IMR-90 (cell line): Measurements from ENCODE around the gene CD44. TPM values are rescaled to one million over a fixed set of nuclear protein-coding genes. Genes with fewer than 3 reads are reported as not detected.

Source experiments
- ATAC-seq: fragments of 200-7000 bp; cut with Tn5 transposase; 2 replicates; pipeline ENCODE4 v1.9.1; 2020; ENCODE audit warnings: low read depth, mild to moderate bottlenecking, moderate library complexity
- BruUV-seq: library from RNA; stranded (reverse); fragments of 400-500 nt; replicated peaks from 2 replicates; lab custom pipeline; 2021; lab: Mats Ljungman, UMichigan
- CTCF ChIA-PET: fragments of 300-600 bp; formaldehyde crosslinking; extraction: SDS; loops from one replicate; lab custom pipeline; 2021; ENCODE audit warnings: antibody characterized with exemption; lab: Yijun Ruan, JAX
- POLR2A ChIA-PET: fragments of 300-600 bp; sonication (Branson Sonifier 250); formaldehyde crosslinking; loops from one replicate; lab custom pipeline; 2022; ENCODE audit warnings: antibody characterized with exemption; ENCODE audit not compliant: unreplicated experiment; lab: Charles Lee
- DNase-seq: peaks from one replicate; pipeline ENCODE4 v3.0.0; 2013
- H2AFZ ChIP-seq: replicated peaks from 2 replicates; pipeline ENCODE3; 2013; ENCODE audit warnings: low read length, mild to moderate bottlenecking; ENCODE audit not compliant: poor library complexity
- H2AK5ac ChIP-seq: 2 replicates; pipeline ENCODE4 v1.6.1; 2013; ENCODE audit warnings: low read depth, low read length, inconsistent platforms
- H2AK9ac ChIP-seq: replicated peaks from 2 replicates; pipeline ENCODE3; 2013; ENCODE audit warnings: mild to moderate bottlenecking, low read depth, low read length, moderate library complexity; ENCODE audit not compliant: poor library complexity
- H2BK120ac ChIP-seq: 2 replicates; pipeline ENCODE4 v1.6.1; 2013; ENCODE audit warnings: low read depth, low read length, inconsistent platforms
- H2BK15ac ChIP-seq: 3 replicates; pipeline ENCODE4 v1.6.1; 2013; ENCODE audit warnings: low read depth, low read length, inconsistent platforms
- H2BK20ac ChIP-seq: 2 replicates; pipeline ENCODE4 v1.6.1; 2013; ENCODE audit warnings: low read depth, mild to moderate bottlenecking, inconsistent platforms, low read length, moderate library complexity
- H2BK5ac ChIP-seq: 2 replicates; pipeline ENCODE4 v1.6.1; 2013; ENCODE audit warnings: mild to moderate bottlenecking, low read depth, low read length, inconsistent platforms; ENCODE audit not compliant: poor library complexity, severe bottlenecking
- H3K14ac ChIP-seq: replicated peaks from 2 replicates; pipeline ENCODE4 v1.6.1; 2013; ENCODE audit warnings: low read depth, low read length, inconsistent platforms
- H3K18ac ChIP-seq: 2 replicates; pipeline ENCODE4 v1.6.1; 2013; ENCODE audit warnings: low read depth, low read length, control low read depth
- H3K23ac ChIP-seq: 2 replicates; pipeline ENCODE4 v1.6.1; 2013; ENCODE audit warnings: low read depth, low read length, inconsistent platforms
- H3K27ac ChIP-seq: 2 replicates; pipeline ENCODE4 v1.5.1; 2013; ENCODE audit warnings: mild to moderate bottlenecking, control low read depth, low read length; ENCODE audit not compliant: insufficient read depth
- H3K27me3 ChIP-seq: 2 replicates; pipeline ENCODE4 v1.6.1; 2013; ENCODE audit warnings: low read length; ENCODE audit not compliant: control insufficient read depth, insufficient read depth
- H3K36me3 ChIP-seq: 2 replicates; pipeline ENCODE4 v1.6.1; 2013; ENCODE audit warnings: low read length, mixed read lengths; ENCODE audit not compliant: control insufficient read depth, insufficient read depth
- H3K4ac ChIP-seq: 2 replicates; pipeline ENCODE4 v1.6.1; 2013; ENCODE audit warnings: low read depth, low read length, inconsistent platforms
- H3K4me1 ChIP-seq: 2 replicates; pipeline ENCODE4 v1.6.1; 2013; ENCODE audit warnings: low read length, mixed read lengths; ENCODE audit not compliant: control insufficient read depth, insufficient read depth
- H3K4me2 ChIP-seq: 2 replicates; pipeline ENCODE4 v1.6.1; 2013; ENCODE audit warnings: low read depth, mild to moderate bottlenecking, control low read depth, low read length, moderate library complexity
- H3K4me3 ChIP-seq: 2 replicates; pipeline ENCODE4 v1.5.1; 2013; ENCODE audit warnings: low read depth, mild to moderate bottlenecking, control low read depth, low read length, moderate library complexity; ENCODE audit not compliant: insufficient read depth
- H3K56ac ChIP-seq: 2 replicates; pipeline ENCODE4 v1.6.1; 2013; ENCODE audit warnings: low read length, inconsistent platforms; ENCODE audit not compliant: insufficient read depth; ENCODE audit errors: extremely low read depth
- H3K79me1 ChIP-seq, 2 experiments: 2 replicates each; pipeline ENCODE4 v1.6.1; 2013; ENCODE audit warnings: low read length in 2 of 2, inconsistent platforms in 1 of 2, low read depth in 1 of 2
- H3K9ac ChIP-seq: 2 replicates; pipeline ENCODE4 v1.6.1; 2013; ENCODE audit warnings: low read depth, low read length, control low read depth
- H3K9me1 ChIP-seq: 2 replicates; pipeline ENCODE4 v1.6.1; 2013; ENCODE audit warnings: low read length, inconsistent platforms; ENCODE audit not compliant: insufficient read depth
- H3K9me3 ChIP-seq: 2 replicates; pipeline ENCODE4 v1.6.1; 2013; ENCODE audit warnings: low read length; ENCODE audit not compliant: control insufficient read depth, insufficient read depth
- H4K20me1 ChIP-seq: 2 replicates; pipeline ENCODE4 v1.6.1; 2013; ENCODE audit warnings: low read length, inconsistent platforms; ENCODE audit not compliant: insufficient read depth
- H4K5ac ChIP-seq: 2 replicates; pipeline ENCODE4 v1.6.1; 2013; ENCODE audit warnings: mild to moderate bottlenecking, low read depth, low read length, control low read depth
- H4K8ac ChIP-seq, 2 experiments: 2 replicates each; pipeline ENCODE4 v1.6.1; 2013; ENCODE audit warnings: low read depth in 2 of 2, low read length in 2 of 2, control low read depth in 1 of 2, inconsistent platforms in 1 of 2
- H4K91ac ChIP-seq: 2 replicates; pipeline ENCODE4 v1.6.1; 2013; ENCODE audit warnings: low read depth, low read length, inconsistent platforms; ENCODE audit not compliant: insufficient read depth
- BHLHE40 ChIP-seq: fragments of 150-350 bp; IDR thresholded peaks from 2 replicates; pipeline ENCODE4 v1.6.1; 2016; ENCODE audit warnings: mild to moderate bottlenecking, low read depth, low read length
- CEBPB ChIP-seq: IDR thresholded peaks from 2 replicates; pipeline ENCODE4 v1.6.1; 2012; ENCODE audit warnings: low read depth, low read length, improper control_type of control experiment
- CHD1 ChIP-seq: IDR thresholded peaks from 2 replicates; pipeline ENCODE4 v1.6.1; 2012; ENCODE audit warnings: low read depth, low read length, improper control_type of control experiment
- FOS ChIP-seq: fragments of 150-350 bp; IDR thresholded peaks from 2 replicates; pipeline ENCODE4 v1.6.1; 2016; ENCODE audit warnings: low read depth, low read length
- MAFK ChIP-seq: IDR thresholded peaks from 2 replicates; pipeline ENCODE4 v1.6.1; 2012; ENCODE audit warnings: low read depth, low read length, improper control_type of control experiment
- MAZ ChIP-seq: IDR thresholded peaks from 2 replicates; pipeline ENCODE4 v1.6.1; 2012; ENCODE audit warnings: low read depth, mild to moderate bottlenecking, low read length, improper control_type of control experiment, moderate library complexity, borderline replicate concordance
- MXI1 ChIP-seq: IDR thresholded peaks from 2 replicates; pipeline ENCODE4 v1.6.1; 2012; ENCODE audit warnings: low read depth, mild to moderate bottlenecking, low read length, moderate library complexity, borderline replicate concordance
- NFE2L2 ChIP-seq: fragments of 150-350 bp; IDR thresholded peaks from 2 replicates; pipeline ENCODE4 v1.6.1; 2016; ENCODE audit warnings: low read depth, mild to moderate bottlenecking, low read length
- POLR2A ChIP-seq: IDR thresholded peaks from 2 replicates; pipeline ENCODE4 v1.6.1; 2012; ENCODE audit warnings: mild to moderate bottlenecking, low read depth, low read length
- RAD21 ChIP-seq: IDR thresholded peaks from 2 replicates; pipeline ENCODE4 v1.6.1; 2012; ENCODE audit warnings: low read length, improper control_type of control experiment
- RCOR1 ChIP-seq: IDR thresholded peaks from 2 replicates; pipeline ENCODE4 v1.6.1; 2012; ENCODE audit warnings: mild to moderate bottlenecking, low read length, improper control_type of control experiment; ENCODE audit not compliant: insufficient replicate concordance
- RFX5 ChIP-seq: IDR thresholded peaks from 2 replicates; pipeline ENCODE4 v1.8.0; 2012; ENCODE audit warnings: low read depth, mild to moderate bottlenecking, low read length, moderate library complexity
- SMC3 ChIP-seq: fragments of 150-350 bp; IDR thresholded peaks from 2 replicates; pipeline ENCODE4 v1.6.1; 2016; ENCODE audit warnings: low read depth, mild to moderate bottlenecking, antibody characterized with exemption, low read length, moderate library complexity
- WGBS, 2 experiments: methylation state at CpG; one replicate each; pipeline versions ENCODE4 v1.1.5 to v1.1.7; 2013; ENCODE audit warnings: missing lambda C conversion rate in 2 of 2; ENCODE audit not compliant: insufficient read length in 1 of 2; ENCODE audit errors: extremely low coverage in 2 of 2; 5-methylcytosine and 5-hydroxymethylcytosine counted together
- dilution Hi-C: fragments of 300-500 bp; cut with HindIII; formaldehyde crosslinking; loops from one replicate; pipeline ENCODE4 v1.14.3; 2018; ENCODE audit warnings: low sequenced_read_pairs; ENCODE audit not compliant: unreplicated experiment
- in situ Hi-C: fragments of 300-500 bp; cut with MboI; formaldehyde crosslinking; loops from 3 replicates; pipeline ENCODE4 v1.14.3; 2019; ENCODE audit warnings: low sequenced_read_pairs, inconsistent platforms, mixed read lengths
- intact Hi-C: fragments of 100-400 bp; cut with micrococcal nuclease; formaldehyde crosslinking; loops from 2 replicates; pipeline ENCODE4 v1.10.0; 2022
- polyA plus RNA-seq, 3 experiments: library from polyadenylated mRNA; depleted of rRNA; stranded (reverse); fragments of >200 nt; gene quantifications; 2 replicates each; pipeline ENCODE4 v1.2.3, GENCODE V29; 2012; ENCODE audit warnings: low replicate concordance in 1 of 3
- total RNA-seq: library from RNA; depleted of rRNA; stranded (reverse); fragments of >200 nt; gene quantifications from 2 replicates; pipeline ENCODE4 v1.2.3, GENCODE V29; 2012
- TF ChIP-seq, protein P1 (sequence below): fragments of 150-350 bp; IDR thresholded peaks from 2 replicates; pipeline ENCODE4 v1.6.1; 2017; ENCODE audit warnings: mild to moderate bottlenecking, antibody characterized with exemption, low read length, low read depth
- TF ChIP-seq, protein P2 (sequence below): fragments of 150-350 bp; IDR thresholded peaks from 2 replicates; pipeline ENCODE4 v1.6.1; 2016; ENCODE audit warnings: low read depth, mild to moderate bottlenecking, low read length, moderate library complexity, borderline replicate concordance
- TF ChIP-seq, protein P3 (sequence below): conservative IDR thresholded peaks from 2 replicates; pipeline ENCODE4 v1.5.1; 2012; ENCODE audit warnings: mild to moderate bottlenecking, low read depth, low read length, improper control_type of control experiment

CD44 gene
- total and polyA plus RNA-seq, 2 of the 4 experiments (the other 2 are of a cell fraction): 357 to 947 TPM

DNA sequence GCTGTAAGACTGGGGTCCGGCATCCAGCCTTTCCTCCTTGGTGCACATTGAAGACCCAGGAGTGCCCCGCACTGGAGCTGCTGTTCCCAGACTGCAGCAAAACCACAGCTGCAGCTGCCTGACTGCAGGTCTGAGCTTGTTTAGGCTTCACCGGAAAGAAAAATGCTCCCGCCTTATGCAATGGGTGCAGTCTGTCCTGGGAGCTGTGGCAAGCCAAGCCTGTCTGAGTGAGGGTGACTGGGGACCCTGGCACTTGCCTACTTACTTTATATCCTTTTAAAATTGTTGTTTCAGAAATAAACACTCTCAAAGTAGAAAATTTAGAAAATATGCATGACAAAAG, 23.3 kb upstream of the CD44 start:
- DNase-seq: no peak
- dilution Hi-C loops: no loop called here
- H2BK120ac ChIP-seq: no peak overlapping the region
- H2AK5ac ChIP-seq: no peak overlapping the region
- H2BK15ac ChIP-seq: no peak overlapping the region
- H3K14ac ChIP-seq: no peak overlapping the region
- 96% methylated on average over 3 of the region's 4 CpGs; no CpG with 5 or more reads in 1 of the 2 experiments for WGBS, 2 experiments
- H3K9me3 ChIP-seq: no peaks in the 10 kb centered on the region
- no peak overlapping the region for H3K4me3 ChIP-seq
- H4K8ac ChIP-seq: no peak overlapping the region
- H3K27me3 ChIP-seq: peaks cover 6% of the 10 kb centered on the region
- no peak overlapping the region for H2AFZ ChIP-seq
- H4K20me1 ChIP-seq: peaks cover 4% of the 10 kb centered on the region; the same call in 1 of the 2 replicates
- H3K56ac ChIP-seq: no peak overlapping the region
- ChIA-PET POLR2A (no interaction called here), CTCF (no interaction called here)
- in situ Hi-C loops: no loop called here
- peak overlapping the region; percentile 25 for H2AK9ac ChIP-seq
- no peak overlapping the region for H3K18ac ChIP-seq
- H3K9me1 ChIP-seq: peaks cover 13% of the 10 kb centered on the region
- H3K27ac ChIP-seq: no peak overlapping the region
- BruUV-seq: no TSS peak
- ATAC-seq: no peak
- H3K9ac ChIP-seq: no peak overlapping the region
- peaks cover 18% of the 10 kb centered on the region for H3K4me1 ChIP-seq
- no peak overlapping the region for H3K4me2 ChIP-seq
- H4K91ac ChIP-seq: no peak overlapping the region
- no peaks in the 10 kb centered on the region for H3K36me3 ChIP-seq
- no peak overlapping the region for H3K4ac ChIP-seq
- peaks cover 0 to 8% of the 10 kb centered on the region in 2 experiments; a peak in 1 of 4 replicates for H3K79me1 ChIP-seq
- TF ChIP-seq MXI1 (no peak), RFX5 (no peak), FOS (no peak), CHD1 (no peak), MAZ (no peak), NFE2L2 (no peak), MAFK (no peak), CEBPB (no peak), POLR2A (no peak), RCOR1 (no peak), BHLHE40 (no peak), RAD21 (no peak), SMC3 (no peak)
- TF ChIP-seq, protein P1, sequence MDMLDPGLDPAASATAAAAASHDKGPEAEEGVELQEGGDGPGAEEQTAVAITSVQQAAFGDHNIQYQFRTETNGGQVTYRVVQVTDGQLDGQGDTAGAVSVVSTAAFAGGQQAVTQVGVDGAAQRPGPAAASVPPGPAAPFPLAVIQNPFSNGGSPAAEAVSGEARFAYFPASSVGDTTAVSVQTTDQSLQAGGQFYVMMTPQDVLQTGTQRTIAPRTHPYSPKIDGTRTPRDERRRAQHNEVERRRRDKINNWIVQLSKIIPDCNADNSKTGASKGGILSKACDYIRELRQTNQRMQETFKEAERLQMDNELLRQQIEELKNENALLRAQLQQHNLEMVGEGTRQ: no peak
- TF ChIP-seq, protein P2, sequence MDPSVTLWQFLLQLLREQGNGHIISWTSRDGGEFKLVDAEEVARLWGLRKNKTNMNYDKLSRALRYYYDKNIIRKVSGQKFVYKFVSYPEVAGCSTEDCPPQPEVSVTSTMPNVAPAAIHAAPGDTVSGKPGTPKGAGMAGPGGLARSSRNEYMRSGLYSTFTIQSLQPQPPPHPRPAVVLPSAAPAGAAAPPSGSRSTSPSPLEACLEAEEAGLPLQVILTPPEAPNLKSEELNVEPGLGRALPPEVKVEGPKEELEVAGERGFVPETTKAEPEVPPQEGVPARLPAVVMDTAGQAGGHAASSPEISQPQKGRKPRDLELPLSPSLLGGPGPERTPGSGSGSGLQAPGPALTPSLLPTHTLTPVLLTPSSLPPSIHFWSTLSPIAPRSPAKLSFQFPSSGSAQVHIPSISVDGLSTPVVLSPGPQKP: no peak
- TF ChIP-seq, protein P3, sequence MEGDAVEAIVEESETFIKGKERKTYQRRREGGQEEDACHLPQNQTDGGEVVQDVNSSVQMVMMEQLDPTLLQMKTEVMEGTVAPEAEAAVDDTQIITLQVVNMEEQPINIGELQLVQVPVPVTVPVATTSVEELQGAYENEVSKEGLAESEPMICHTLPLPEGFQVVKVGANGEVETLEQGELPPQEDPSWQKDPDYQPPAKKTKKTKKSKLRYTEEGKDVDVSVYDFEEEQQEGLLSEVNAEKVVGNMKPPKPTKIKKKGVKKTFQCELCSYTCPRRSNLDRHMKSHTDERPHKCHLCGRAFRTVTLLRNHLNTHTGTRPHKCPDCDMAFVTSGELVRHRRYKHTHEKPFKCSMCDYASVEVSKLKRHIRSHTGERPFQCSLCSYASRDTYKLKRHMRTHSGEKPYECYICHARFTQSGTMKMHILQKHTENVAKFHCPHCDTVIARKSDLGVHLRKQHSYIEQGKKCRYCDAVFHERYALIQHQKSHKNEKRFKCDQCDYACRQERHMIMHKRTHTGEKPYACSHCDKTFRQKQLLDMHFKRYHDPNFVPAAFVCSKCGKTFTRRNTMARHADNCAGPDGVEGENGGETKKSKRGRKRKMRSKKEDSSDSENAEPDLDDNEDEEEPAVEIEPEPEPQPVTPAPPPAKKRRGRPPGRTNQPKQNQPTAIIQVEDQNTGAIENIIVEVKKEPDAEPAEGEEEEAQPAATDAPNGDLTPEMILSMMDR: no peak
- H2BK5ac ChIP-seq: no peak overlapping the region
- no peak overlapping the region for H3K23ac ChIP-seq
- no peak overlapping the region for H2BK20ac ChIP-seq
- intact Hi-C loops: no loop called here
- no peak overlapping the region for H4K5ac ChIP-seq
